Mammary epithelial cell (primary cell): ENCODE results near the gene SNCA.

Experiments
- CTCF ChIP-seq, 2 donors: IDR thresholded peaks in 1 of 2; conservative IDR thresholded peaks in 1 of 2; 2 replicates each; pipeline ENCODE4 v1.5.1; 2011 to 2012; ENCODE audit warnings: inconsistent platforms in 2 of 2, low read length in 2 of 2, mild to moderate bottlenecking in 2 of 2, control low read depth in 1 of 2, low read depth in 1 of 2; ENCODE audit not compliant: insufficient read depth in 1 of 2; ENCODE audit errors: extremely low read depth in 1 of 2
- EZH2 ChIP-seq: IDR thresholded peaks from 2 replicates; pipeline ENCODE4 v1.6.1; 2012; ENCODE audit warnings: low read length, inconsistent platforms, borderline replicate concordance

DNA sequence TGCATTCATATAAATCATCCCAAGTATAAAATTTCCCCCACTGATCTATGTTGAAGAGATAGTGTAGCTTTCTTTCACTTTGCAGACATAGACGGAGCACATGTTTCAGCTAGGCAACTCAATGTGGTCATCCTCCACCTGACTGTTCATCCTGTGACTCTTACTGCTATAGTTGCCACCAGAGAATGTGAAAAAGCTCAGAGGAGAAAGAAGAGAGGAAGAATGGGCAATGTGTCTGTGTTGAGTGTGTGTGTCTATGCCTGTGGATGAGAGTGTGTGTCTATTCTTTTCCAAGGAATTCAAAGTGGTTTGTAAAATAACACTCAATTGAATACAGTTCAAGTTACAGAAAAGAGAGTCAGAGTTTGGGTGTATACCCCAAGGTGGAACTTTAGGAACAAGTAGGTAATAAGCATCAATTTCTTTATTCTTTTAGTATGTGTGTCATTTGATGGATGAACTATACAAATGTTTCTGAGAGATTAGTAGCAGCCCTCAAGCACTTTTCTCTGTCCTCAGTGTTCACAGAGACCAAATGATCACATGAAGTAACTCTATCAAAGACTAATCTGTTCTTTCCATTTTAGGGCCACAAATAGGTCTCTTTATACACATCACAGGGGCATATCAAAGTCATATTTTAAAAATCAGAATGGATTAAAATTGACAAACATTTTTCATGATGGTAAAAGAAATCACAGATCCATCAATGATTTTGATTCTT lies 2.3 kb downstream of the SNCA start:
- TF ChIP-seq CTCF (conservative IDR thresholded peaks at IDR 0.05 in 1 of 2, IDR thresholded peaks at IDR 0.05 in 1 of 2; ENCODE audit: extremely low read depth in 1 of 2, insufficient read depth in 1 of 2, low read depth in 1 of 2, low read length in 2 of 2), result no peak
- no peak for TF ChIP-seq EZH2
